Activated CD8-positive, alpha-beta memory T cell treated with anti-CD3 and anti-CD28 coated beads for 1 hour (primary cell): ENCODE measurements around the gene C13orf46.
"Not testable (repeated sequence)": the region's sequence is repeated elsewhere in the genome, so short reads cannot be mapped to it uniquely, and the experiment has no call there.

Experiments
- DNase-seq, 2 donors: peaks; one replicate each; pipeline ENCODE4 v3.0.0-alpha.2; 2020; ENCODE audit warnings: low read depth in 1 of 2; ENCODE audit errors: extremely low read depth in 1 of 2

C13orf46 gene

GRCh38 chr13:113913838-113914237 lies 60.0 kb downstream of the C13orf46 start:
- not testable (repeated sequence) for DNase-seq

- DNase-seq = not testable (repeated sequence)
These were observed 60.5 kb downstream of the C13orf46 start for GRCh38 chr13:113913408-113913807.

GRCh38 chr13:113912596-113912995 lies 61.3 kb downstream of the C13orf46 start:
- DNase-seq = no peak

- no peak for DNase-seq
These were observed 66.0 kb downstream of the C13orf46 start for GRCh38 chr13:113907635-113908617.

GRCh38 chr13:113906571-113906970 lies 67.3 kb downstream of the C13orf46 start:
- no peak for DNase-seq

- DNase-seq = no peak
These were observed 67.9 kb downstream of the C13orf46 start for GRCh38 chr13:113905942-113906341.

- DNase-seq = no peak
These were observed 68.9 kb downstream of the C13orf46 start for GRCh38 chr13:113905018-113905417.

- no peak for DNase-seq
These were observed 69.5 kb downstream of the C13orf46 start for GRCh38 chr13:113904411-113904810.

- no peak for DNase-seq
These were observed 70.0 kb downstream of the C13orf46 start for GRCh38 chr13:113903912-113904311.
